ENCODE results near the gene IGFBP6. TPM values are rescaled to one million over a fixed set of nuclear protein-coding genes. Genes with fewer than 3 reads are reported as not detected.
A peak's percentile ranks its signal among the peaks of the same experiment; 100 is the strongest.

Gene IGFBP6
- total RNA-seq, 2 experiments from 2014 or later = 3.7 to 6.4 TPM

GRCh38 chr12:53096759-53097158 is 708 bp upstream of the IGFBP6 start:
- CTCF ChIA-PET = interaction anchor here (9.4 kb wide), 1 partner anchor 24 kb away, joined by 360 read pairs; the partner anchor contains the start of gene SPRYD3
- no peak overlapping the region for H3K27ac Mint-ChIP-seq
- intact Hi-C loops (cut with micrococcal nuclease) = loop anchor here (5.0 kb wide), 1 partner anchor 406 kb away; the partner anchor contains the start of gene TARBP2

GRCh38 chr12:53097207-53097563 is 282 bp upstream of the IGFBP6 start:
- H3K4me1 Mint-ChIP-seq (ENCODE audit: low read depth) = peaks cover 22% of the 10 kb centered on the region
- no peaks in the 10 kb centered on the region for H3K36me3 Mint-ChIP-seq (ENCODE audit: low read depth)
- no peak for DNase-seq
- H3K4me3 Mint-ChIP-seq = peak overlapping the region; percentile 71
- H3K27me3 Mint-ChIP-seq (ENCODE audit: low read depth) = peaks cover 6% of the 10 kb centered on the region
- H3K27ac Mint-ChIP-seq = no peak overlapping the region
- H3K9me3 Mint-ChIP-seq = no peaks in the 10 kb centered on the region
- intact Hi-C loops (cut with micrococcal nuclease) = loop anchor here (5.0 kb wide), 1 partner anchor 405 kb away; the partner anchor contains the start of gene TARBP2
- CTCF ChIA-PET = interaction anchor here (9.4 kb wide), 1 partner anchor 25 kb away, joined by 360 read pairs; the partner anchor contains the start of gene SPRYD3

More at GRCh38 chr12:53096759-53097158, 708 bp upstream of the IGFBP6 start:
- H3K27me3 Mint-ChIP-seq (ENCODE audit: low read depth) = peaks cover 6% of the 10 kb centered on the region
- peak overlapping the region; percentile 71 for H3K4me3 Mint-ChIP-seq
- no peaks in the 10 kb centered on the region for H3K9me3 Mint-ChIP-seq
- H3K36me3 Mint-ChIP-seq (ENCODE audit: low read depth) = no peaks in the 10 kb centered on the region
- DNase-seq = no peak
- peaks cover 22% of the 10 kb centered on the region for H3K4me1 Mint-ChIP-seq (ENCODE audit: low read depth)

- H3K9me3 Mint-ChIP-seq = no peaks in the 10 kb centered on the region
Observed at GRCh38 chr12:53098354-53098981, 1.0 kb downstream of the IGFBP6 start.

GRCh38 chr12:53099071-53099882 is 1.8 kb downstream of the IGFBP6 start:
- H3K4me3 Mint-ChIP-seq = peak overlapping the region; percentile 44
- no peak overlapping the region for H3K27ac Mint-ChIP-seq
- no peaks in the 10 kb centered on the region for H3K9me3 Mint-ChIP-seq
- CTCF ChIA-PET = interaction anchor here (0.6 to 9.4 kb wide), 18 partner anchors 13 to 159 kb away, joined by 3 to 360 read pairs (median 4); partner anchors contain the start of gene SPRYD3
- peaks cover 6% of the 10 kb centered on the region for H3K27me3 Mint-ChIP-seq (ENCODE audit: low read depth)
- DNase-seq = peak; percentile 95
- intact Hi-C loops (cut with micrococcal nuclease) = loop anchor here (1.0 to 5.0 kb wide), 3 partner anchors 20 to 403 kb away; partner anchors contain the start of genes SPRYD3 and TARBP2
- H3K36me3 Mint-ChIP-seq (ENCODE audit: low read depth) = no peaks in the 10 kb centered on the region
- H3K4me1 Mint-ChIP-seq (ENCODE audit: low read depth) = peaks cover 40% of the 10 kb centered on the region

More at GRCh38 chr12:53098354-53098981, 1.0 kb downstream of the IGFBP6 start:
- H3K27me3 Mint-ChIP-seq (ENCODE audit: low read depth) = peaks cover 6% of the 10 kb centered on the region
- DNase-seq = peak; percentile 44
- CTCF ChIA-PET = interaction anchor here (0.6 to 9.4 kb wide), 19 partner anchors 13 to 214 kb away, joined by 3 to 360 read pairs (median 4); partner anchors contain the start of gene SPRYD3
- intact Hi-C loops (cut with micrococcal nuclease) = loop anchor here (5.0 kb wide), 1 partner anchor 404 kb away; the partner anchor contains the start of gene TARBP2
- H3K36me3 Mint-ChIP-seq (ENCODE audit: low read depth) = no peaks in the 10 kb centered on the region
- no peak overlapping the region for H3K27ac Mint-ChIP-seq
- peaks cover 34% of the 10 kb centered on the region for H3K4me1 Mint-ChIP-seq (ENCODE audit: low read depth)
- H3K4me3 Mint-ChIP-seq = peak overlapping the region; percentile 67

GRCh38 chr12:53100466-53101151 is 3.1 kb downstream of the IGFBP6 start:
- Mint-ChIP-seq H3K27me3 (ENCODE audit: low read depth) (peaks cover 6% of the 10 kb centered on the region), H3K9me3 (no peaks in the 10 kb centered on the region), H3K36me3 (ENCODE audit: low read depth) (no peaks in the 10 kb centered on the region), H3K27ac (no peak overlapping the region), H3K4me1 (ENCODE audit: low read depth) (peaks cover 40% of the 10 kb centered on the region), H3K4me3 (no peak overlapping the region)
- CTCF ChIA-PET = interaction anchor here (0.5 to 9.4 kb wide), 5 partner anchors 15 to 628 kb away, joined by 3 to 360 read pairs (median 6); partner anchors contain the start of gene SPRYD3
- intact Hi-C loops (cut with micrococcal nuclease) = no loop called here
- DNase-seq = no peak

GRCh38 chr12:53101266-53101665 is 3.8 kb downstream of the IGFBP6 start:
- intact Hi-C loops (cut with micrococcal nuclease) = no loop called here
- CTCF ChIA-PET = interaction anchor here (0.5 to 9.4 kb wide), 3 partner anchors 29 to 628 kb away, joined by 3 to 360 read pairs (median 9); partner anchors contain the start of gene SPRYD3
- H3K4me1 Mint-ChIP-seq (ENCODE audit: low read depth) = peaks cover 40% of the 10 kb centered on the region
- H3K27ac Mint-ChIP-seq = no peak overlapping the region
- peaks cover 6% of the 10 kb centered on the region for H3K27me3 Mint-ChIP-seq (ENCODE audit: low read depth)
- no peaks in the 10 kb centered on the region for H3K9me3 Mint-ChIP-seq
- no peak for DNase-seq
- H3K4me3 Mint-ChIP-seq = no peak overlapping the region
- no peaks in the 10 kb centered on the region for H3K36me3 Mint-ChIP-seq (ENCODE audit: low read depth)

- Mint-ChIP-seq H3K27me3 (ENCODE audit: low read depth) (peaks cover 1% of the 10 kb centered on the region), H3K27ac (peak overlapping the region; percentile 36), H3K4me3 (no peak overlapping the region), H3K36me3 (ENCODE audit: low read depth) (no peaks in the 10 kb centered on the region), H3K4me1 (ENCODE audit: low read depth) (peaks cover 35% of the 10 kb centered on the region), H3K9me3 (no peaks in the 10 kb centered on the region)
- DNase-seq = no peak
- CTCF ChIA-PET = interaction anchor here (0.9 to 9.4 kb wide), 9 partner anchors 12 to 243 kb away, joined by 3 to 360 read pairs (median 5); partner anchors contain the start of gene SPRYD3
- intact Hi-C loops (cut with micrococcal nuclease) = no loop called here
Observed at GRCh38 chr12:53101931-53102781, 4.7 kb downstream of the IGFBP6 start.

- H3K27ac Mint-ChIP-seq = peak within 1 kb of the TSS; percentile 39
- CTCF ChIA-PET = interaction anchor here (0.8 to 9.4 kb wide), 11 partner anchors 13 to 242 kb away, joined by 3 to 360 read pairs (median 4); partner anchors contain the start of gene SPRYD3
- intact Hi-C loops (cut with micrococcal nuclease) = no loop called here
- H3K4me3 Mint-ChIP-seq = peak within 1 kb of the TSS; percentile 12
- H3K36me3 Mint-ChIP-seq (ENCODE audit: low read depth) = no peaks in the 10 kb centered on the region
- H3K4me1 Mint-ChIP-seq (ENCODE audit: low read depth) = peaks cover 31% of the 10 kb centered on the region
- H3K9me3 Mint-ChIP-seq = no peaks in the 10 kb centered on the region
- DNase-seq = peak; percentile 76
- no peaks in the 10 kb centered on the region for H3K27me3 Mint-ChIP-seq (ENCODE audit: low read depth)
Observed at GRCh38 chr12:53102883-53103807, 5.7 kb downstream of the IGFBP6 start, which contains the start of gene SOAT2. Gene SOAT2, plus strand, starts transcription at chr12:53103486. Its CDS starts 92 bp downstream, at chr12:53103578.

- intact Hi-C loops (cut with micrococcal nuclease) = no loop called here
- Mint-ChIP-seq H3K27ac (no peak overlapping the region), H3K4me1 (ENCODE audit: low read depth) (peaks cover 24% of the 10 kb centered on the region), H3K27me3 (ENCODE audit: low read depth) (no peaks in the 10 kb centered on the region), H3K4me3 (no peak overlapping the region), H3K9me3 (no peaks in the 10 kb centered on the region), H3K36me3 (ENCODE audit: low read depth) (no peaks in the 10 kb centered on the region)
- CTCF ChIA-PET = interaction anchor here (0.9 to 9.4 kb wide), 6 partner anchors 13 to 56 kb away, joined by 3 to 360 read pairs (median 8); partner anchors contain the start of gene SPRYD3
- no peak for DNase-seq
Observed at GRCh38 chr12:53103860-53104305, 6.4 kb downstream of the IGFBP6 start.

GRCh38 chr12:53105256-53105655 is 7.8 kb downstream of the IGFBP6 start:
- CTCF ChIA-PET = interaction anchor here (1.1 to 9.4 kb wide), 2 partner anchors 33 to 51 kb away, joined by 6 to 360 read pairs; partner anchors contain the start of gene SPRYD3
- no peaks in the 10 kb centered on the region for H3K27me3 Mint-ChIP-seq (ENCODE audit: low read depth)
- no peaks in the 10 kb centered on the region for H3K9me3 Mint-ChIP-seq
- no peak for DNase-seq
- H3K4me1 Mint-ChIP-seq (ENCODE audit: low read depth) = peaks cover 18% of the 10 kb centered on the region
- no peak overlapping the region for H3K27ac Mint-ChIP-seq
- H3K4me3 Mint-ChIP-seq = no peak overlapping the region
- no peaks in the 10 kb centered on the region for H3K36me3 Mint-ChIP-seq (ENCODE audit: low read depth)
- intact Hi-C loops (cut with micrococcal nuclease) = no loop called here

All from activated naive CD4-positive, alpha-beta T cell treated with anti-CD3 and anti-CD28 coated beads for 36 hours (primary cell).